ENCODE data around the gene GPD1.
"Not testable (repeated sequence)": the region's sequence is repeated elsewhere in the genome, so short reads cannot be mapped to it uniquely, and the experiment has no call there.

Gene GPD1

DNA sequence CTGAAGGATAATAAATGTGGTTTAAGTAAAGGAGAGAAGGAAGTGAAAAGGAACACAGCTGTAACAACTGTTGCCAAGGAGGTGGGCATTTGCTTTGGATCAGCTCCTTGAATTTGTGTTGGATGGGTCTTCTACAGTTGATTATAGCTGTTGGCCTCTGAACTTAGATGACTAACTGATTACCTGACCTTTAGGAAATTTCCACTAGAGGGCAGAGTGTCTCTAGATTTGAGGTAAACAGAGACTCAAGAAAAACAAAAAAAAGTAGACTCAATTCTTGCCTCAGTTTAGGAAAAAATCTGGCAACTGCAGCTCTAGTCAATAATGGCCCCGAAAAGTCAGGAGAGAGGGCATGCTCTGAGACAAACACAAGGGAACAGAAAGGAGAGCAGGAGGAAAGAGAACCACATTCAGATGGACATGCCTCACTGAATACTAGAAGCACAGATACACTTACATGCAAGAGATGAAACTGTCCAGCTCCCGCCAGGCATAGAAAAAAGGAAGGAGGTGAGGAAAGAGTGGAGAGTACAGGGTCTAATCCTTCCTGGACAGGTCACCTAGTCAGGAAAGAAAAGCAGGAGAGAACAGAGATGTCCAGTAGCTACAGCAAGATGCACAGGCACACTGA, 28.8 kb downstream of the GPD1 start:
- no peak for DNase-seq

DNA sequence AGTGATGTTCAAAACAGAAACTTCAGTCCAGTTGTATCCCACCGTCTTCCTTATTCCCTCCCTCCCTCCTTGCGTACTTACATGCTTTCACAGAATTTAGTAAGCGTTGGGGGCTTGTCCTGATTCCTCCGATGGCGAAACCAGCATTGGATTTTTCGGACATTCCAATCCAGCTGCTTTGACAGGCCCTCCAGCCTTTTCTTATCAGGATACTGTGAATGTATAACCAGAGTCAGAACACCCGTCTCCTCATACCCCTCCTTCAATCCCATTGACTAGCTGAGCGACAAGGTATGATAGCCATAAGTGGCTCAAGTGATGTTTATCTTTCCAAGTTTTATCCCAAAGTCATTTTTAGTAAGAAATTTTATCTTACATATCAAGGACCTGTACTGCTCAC, 39.2 kb downstream of the GPD1 start:
- no peak for DNase-seq

DNA sequence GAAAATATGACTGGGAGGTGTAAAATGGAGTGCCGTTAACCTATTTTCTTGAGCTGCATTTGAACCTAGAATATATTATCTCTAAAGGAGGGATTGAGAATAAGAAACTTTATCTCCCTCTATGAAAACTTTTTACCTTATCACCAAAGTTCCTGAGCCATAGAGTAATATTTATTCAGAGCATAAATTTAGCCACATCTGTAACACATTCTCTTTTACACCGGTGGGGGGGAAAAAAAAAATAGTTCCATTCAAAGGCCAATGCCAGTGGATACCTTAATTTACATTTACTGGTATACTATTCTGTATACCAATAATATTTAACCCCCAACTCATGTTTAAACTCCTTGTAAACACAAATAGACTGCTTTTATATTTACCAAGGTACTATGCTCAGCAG, 41.6 kb downstream of the GPD1 start:
- DNase-seq: no peak

DNA sequence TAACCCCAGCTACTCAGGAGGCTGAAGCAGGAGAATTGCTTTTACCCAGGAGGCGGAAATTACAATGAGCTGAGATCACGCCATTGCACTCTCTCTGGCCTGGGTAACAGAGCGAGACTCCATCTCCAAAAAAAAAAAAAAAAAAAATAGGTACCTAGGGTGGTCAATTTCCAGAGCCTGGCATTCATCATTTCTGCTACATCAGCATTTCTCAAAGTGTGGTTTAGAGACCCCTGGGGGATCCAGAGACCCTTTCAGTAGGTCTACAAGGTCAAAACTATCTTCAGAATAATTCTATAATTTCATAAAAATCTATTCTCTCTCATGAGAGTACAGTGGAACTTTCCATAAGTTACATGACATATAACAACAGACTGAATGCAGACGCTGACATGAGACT, 43.5 kb downstream of the GPD1 start:
- DNase-seq: no peak

DNA sequence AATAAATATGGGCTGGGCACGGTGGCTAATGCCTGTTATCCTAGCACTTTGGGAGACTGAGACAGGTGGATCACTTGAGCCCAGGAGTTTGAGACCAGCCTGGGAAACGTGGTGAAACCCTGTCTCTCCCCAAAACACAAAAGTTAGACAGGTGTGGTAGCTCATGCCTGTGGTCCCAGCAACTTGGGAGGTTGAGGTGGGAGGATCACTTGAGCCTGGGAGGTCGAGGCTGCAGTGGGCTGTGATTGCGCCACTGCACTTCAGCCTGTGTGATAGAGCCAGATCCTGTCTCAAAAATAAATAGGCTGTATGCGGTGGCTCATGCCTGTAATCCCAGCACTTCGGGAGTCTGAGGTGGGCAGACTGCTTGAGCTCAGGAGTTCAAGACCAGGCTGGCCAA, 44.2 kb downstream of the GPD1 start:
- not testable (repeated sequence) for DNase-seq

DNA sequence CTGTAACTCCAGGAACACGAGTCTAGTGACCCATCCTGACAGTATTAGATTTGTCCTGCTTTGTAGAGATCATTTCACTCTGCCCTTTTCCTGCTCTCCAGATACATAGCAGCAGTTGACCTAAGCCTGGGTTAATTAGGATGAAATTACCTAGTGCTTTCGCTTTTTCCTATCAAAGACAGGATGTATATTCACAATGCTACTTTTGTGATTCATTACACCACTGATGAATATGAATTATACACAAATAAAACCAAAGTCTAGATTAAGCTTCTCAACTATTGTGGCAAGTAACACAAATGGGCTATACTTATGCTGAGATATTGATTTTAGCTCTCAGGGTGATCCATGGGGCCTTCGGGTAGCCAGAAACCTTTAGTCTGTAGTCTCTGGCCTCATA, 45.5 kb downstream of the GPD1 start:
- DNase-seq: no peak

DNA sequence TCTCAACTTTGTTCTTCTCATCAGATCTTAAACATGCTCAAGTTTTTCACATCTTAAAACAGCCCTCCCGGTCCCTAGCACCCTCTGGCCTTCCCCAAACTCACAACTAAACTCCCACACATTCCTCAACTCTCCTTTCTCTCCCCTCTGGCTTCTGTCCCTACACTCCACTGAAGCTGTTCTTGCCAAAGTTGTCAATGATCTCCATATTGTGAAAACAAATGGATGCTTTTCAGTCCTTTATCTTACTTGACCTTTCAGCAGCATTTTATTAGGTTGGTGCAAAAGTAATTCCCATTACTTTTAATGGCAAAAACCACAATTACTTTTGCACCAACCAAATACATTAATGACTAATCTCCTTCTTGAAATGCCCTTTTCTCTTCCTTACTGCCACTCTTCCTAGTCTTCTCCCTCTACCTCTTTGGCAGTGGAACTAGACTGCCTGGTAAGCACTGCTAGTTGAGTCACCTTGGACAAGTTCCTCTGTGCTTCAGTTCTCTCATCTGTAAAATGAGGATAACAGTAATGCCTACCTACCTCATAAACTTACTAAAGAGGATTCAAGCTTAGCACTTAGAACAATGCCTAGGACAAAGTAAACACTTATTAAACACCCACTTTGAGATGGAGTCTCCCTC, 47.4 kb downstream of the GPD1 start:
- no peak for DNase-seq

DNA sequence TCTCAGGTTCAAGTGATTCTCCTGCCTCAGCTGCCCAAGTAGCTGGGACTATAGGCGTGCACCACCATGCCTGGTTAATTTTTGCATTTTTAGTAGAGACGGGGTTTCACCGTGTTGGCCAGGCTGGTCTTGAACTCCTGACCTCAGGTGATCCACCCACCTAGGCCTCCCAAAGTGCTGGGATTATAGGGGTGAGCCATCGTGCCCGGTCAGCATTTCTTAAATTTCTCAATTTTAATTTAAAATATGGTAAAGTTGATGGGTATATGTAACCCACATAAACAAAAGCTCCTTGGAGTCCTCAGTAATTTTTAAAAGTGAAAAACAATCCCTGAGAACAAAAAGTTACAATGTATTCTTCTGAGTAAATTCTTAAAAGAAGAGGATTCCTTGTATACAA, 51.1 kb downstream of the GPD1 start:
- DNase-seq: not testable (repeated sequence)

DNA sequence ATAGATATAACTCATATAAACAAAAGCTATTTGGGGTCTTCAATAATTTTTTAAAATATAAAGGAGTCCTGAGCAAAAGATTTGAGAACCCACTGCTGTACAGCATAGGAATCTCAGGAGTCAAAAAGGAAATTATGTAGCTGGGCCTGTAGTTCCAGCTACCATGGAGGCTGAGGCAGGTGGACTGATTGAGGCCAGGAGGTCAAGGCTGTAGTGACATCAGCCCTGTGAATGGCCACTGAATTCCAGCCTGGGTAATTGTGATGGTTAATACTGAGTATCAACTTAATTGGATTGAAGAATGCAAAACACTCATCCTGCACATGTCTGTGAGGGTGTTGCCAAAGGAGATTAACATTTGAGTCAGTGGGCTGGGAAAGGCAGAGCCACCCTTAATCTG, 52.8 kb downstream of the GPD1 start:
- no peak for DNase-seq

DNA sequence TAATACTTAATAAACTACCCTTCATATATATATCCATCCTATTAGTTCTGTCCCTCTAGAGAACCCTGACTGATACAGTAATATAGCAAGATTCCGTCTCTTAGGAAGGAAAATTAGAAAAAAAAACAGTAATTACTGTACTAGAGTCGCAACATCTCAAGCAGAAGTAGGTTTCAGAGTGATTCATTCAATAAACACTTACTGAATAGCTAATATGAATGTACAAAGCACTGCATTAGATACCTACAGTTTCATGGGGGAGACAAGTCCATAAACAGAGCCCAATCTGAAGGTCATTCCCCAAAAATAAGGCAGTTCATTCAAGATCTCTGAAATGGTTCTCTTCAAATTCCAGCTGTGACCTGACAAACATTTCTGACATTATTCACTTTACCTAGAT, 53.5 kb downstream of the GPD1 start:
- no peak for DNase-seq

DNA sequence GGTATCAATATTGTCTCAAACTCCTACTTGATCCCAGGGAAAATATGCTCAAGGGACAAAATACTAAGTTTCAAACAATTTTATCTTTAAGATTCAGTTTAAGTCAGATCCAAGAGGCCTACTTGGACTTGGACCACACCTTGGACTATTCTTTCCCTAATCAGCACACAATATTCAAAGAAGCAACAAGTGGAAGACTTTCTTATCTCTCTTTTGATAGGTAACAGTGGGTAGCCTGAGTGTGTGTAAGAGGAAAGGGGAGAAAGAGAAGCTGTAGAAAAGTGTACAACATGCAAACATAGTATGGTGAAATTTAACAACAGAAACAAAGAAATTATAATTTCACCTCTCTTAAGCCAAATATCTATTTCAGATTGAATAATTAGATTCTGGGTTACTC, 56.8 kb downstream of the GPD1 start:
- DNase-seq: no peak
